ENCODE data around the gene ENDOG. TPM values are rescaled to one million over a fixed set of nuclear protein-coding genes. Genes with fewer than 3 reads are reported as not detected.
A peak's percentile ranks its signal among the peaks of the same experiment; 100 is the strongest.
"Not testable (repeated sequence)": the region's sequence is repeated elsewhere in the genome, so short reads cannot be mapped to it uniquely, and the experiment has no call there.

The ENDOG gene
- total RNA-seq, 1 donor from 2014 or later: 20.5 TPM

- DNase-seq (ENCODE audit: low read depth): no peak
- H3K36me3 ChIP-seq (ENCODE audit: control insufficient read depth, insufficient read depth, low read length): no peaks in the 10 kb centered on the region
- no peaks in the 10 kb centered on the region for H3K27me3 ChIP-seq (ENCODE audit: control insufficient read depth, insufficient read depth, low read length)
- no peak for TF ChIP-seq CTCF (IDR thresholded peaks at IDR 0.05; ENCODE audit: insufficient read depth, low read length, poor library complexity, severe bottlenecking)
- no peak overlapping the region for H3K4me3 ChIP-seq (ENCODE audit: low read depth, low read length)
Measured at GRCh38 chr9:128846680-128847030, 28.4 kb downstream of the ENDOG start.

- Histone ChIP-seq H3K36me3 (ENCODE audit: control insufficient read depth, insufficient read depth, low read length) (no peaks in the 10 kb centered on the region), H3K4me3 (ENCODE audit: low read depth, low read length) (no peak overlapping the region), H3K27me3 (ENCODE audit: control insufficient read depth, insufficient read depth, low read length) (no peaks in the 10 kb centered on the region)
- no peak for TF ChIP-seq CTCF (IDR thresholded peaks at IDR 0.05; ENCODE audit: insufficient read depth, low read length, poor library complexity, severe bottlenecking)
- DNase-seq (ENCODE audit: low read depth): no peak
Measured at GRCh38 chr9:128847803-128848202, 29.5 kb downstream of the ENDOG start.

- DNase-seq (ENCODE audit: low read depth); H3K36me3 ChIP-seq (ENCODE audit: control insufficient read depth, insufficient read depth, low read length); H3K4me3 ChIP-seq (ENCODE audit: low read depth, low read length): not testable (repeated sequence)
Measured at GRCh38 chr9:128851024-128851423, 32.7 kb downstream of the ENDOG start.

GRCh38 chr9:128851779-128852600 is 33.7 kb downstream of the ENDOG start:
- H3K4me3 ChIP-seq (ENCODE audit: low read depth, low read length); H3K27me3 ChIP-seq (ENCODE audit: control insufficient read depth, insufficient read depth, low read length); DNase-seq (ENCODE audit: low read depth); H3K36me3 ChIP-seq (ENCODE audit: control insufficient read depth, insufficient read depth, low read length): not testable (repeated sequence)
- TF ChIP-seq CTCF (IDR thresholded peaks at IDR 0.05; ENCODE audit: insufficient read depth, low read length, poor library complexity, severe bottlenecking): peak; percentile 17

More at GRCh38 chr9:128851024-128851423, 32.7 kb downstream of the ENDOG start:
- not testable (repeated sequence) for H3K27me3 ChIP-seq (ENCODE audit: control insufficient read depth, insufficient read depth, low read length)

- H3K36me3 ChIP-seq (ENCODE audit: control insufficient read depth, insufficient read depth, low read length); H3K27me3 ChIP-seq (ENCODE audit: control insufficient read depth, insufficient read depth, low read length); H3K4me3 ChIP-seq (ENCODE audit: low read depth, low read length); DNase-seq (ENCODE audit: low read depth): not testable (repeated sequence)
Measured at GRCh38 chr9:128852646-128853045, 34.3 kb downstream of the ENDOG start.

- not testable (repeated sequence) for H3K36me3 ChIP-seq (ENCODE audit: control insufficient read depth, insufficient read depth, low read length); DNase-seq (ENCODE audit: low read depth); H3K4me3 ChIP-seq (ENCODE audit: low read depth, low read length); H3K27me3 ChIP-seq (ENCODE audit: control insufficient read depth, insufficient read depth, low read length)
Measured at GRCh38 chr9:128854454-128854853, 36.2 kb downstream of the ENDOG start.

GRCh38 chr9:128858476-128858875 is 40.2 kb downstream of the ENDOG start:
- not testable (repeated sequence) for DNase-seq (ENCODE audit: low read depth); H3K4me3 ChIP-seq (ENCODE audit: low read depth, low read length); H3K36me3 ChIP-seq (ENCODE audit: control insufficient read depth, insufficient read depth, low read length); H3K27me3 ChIP-seq (ENCODE audit: control insufficient read depth, insufficient read depth, low read length)

- Histone ChIP-seq H3K36me3 (ENCODE audit: control insufficient read depth, insufficient read depth, low read length) (no peaks in the 10 kb centered on the region), H3K4me3 (ENCODE audit: low read depth, low read length) (no peak overlapping the region), H3K27me3 (ENCODE audit: control insufficient read depth, insufficient read depth, low read length) (no peaks in the 10 kb centered on the region)
- TF ChIP-seq CTCF (IDR thresholded peaks at IDR 0.05; ENCODE audit: insufficient read depth, low read length, poor library complexity, severe bottlenecking): no peak
- DNase-seq (ENCODE audit: low read depth): no peak
Measured at GRCh38 chr9:128860937-128861336, 42.6 kb downstream of the ENDOG start.
